Common myeloid progenitor, CD34-positive (primary cell): Measurements from ENCODE around the gene RABGEF1.
"Not testable (repeated sequence)": the region's sequence is repeated elsewhere in the genome, so short reads cannot be mapped to it uniquely, and the experiment has no call there.

Experiments
- CTCF ChIA-PET: fragments of 350-600 bp; sonication (Branson Sonifier 250); formaldehyde crosslinking; loops from one replicate; lab custom pipeline; 2021; ENCODE audit warnings: antibody characterized with exemption; lab: Charles Lee
- POLR2A ChIA-PET: fragments of 350-600 bp; sonication (Branson Sonifier 250); formaldehyde crosslinking; loops from one replicate; lab custom pipeline; 2021; ENCODE audit warnings: antibody characterized with exemption; lab: Charles Lee
- DNase-seq, 3 donors: peaks; one replicate each; pipeline versions ENCODE4 v3.0.0 to v3.0.0-alpha.2; 2013
- H3K27ac ChIP-seq, 2 experiments: 1 replicate in 1 of 2; 2 replicates in 1 of 2; pipeline ENCODE4 v1.7.0; 2013; ENCODE audit warnings: inconsistent platforms in 2 of 2, low read length in 2 of 2, mild to moderate bottlenecking in 2 of 2, low read depth in 1 of 2, moderate library complexity in 1 of 2; ENCODE audit not compliant: severe bottlenecking in 2 of 2, insufficient read depth in 1 of 2, poor library complexity in 1 of 2
- H3K27me3 ChIP-seq, 5 experiments: replicated peaks in 2 of 5; 1 replicate in 3 of 5; 2 replicates in 2 of 5; pipeline versions ENCODE4 v1.6.1 to v1.7.0; 2013; ENCODE audit warnings: low read length in 4 of 5, mild to moderate bottlenecking in 2 of 5, moderate library complexity in 2 of 5, inconsistent platforms in 1 of 5; ENCODE audit not compliant: insufficient read depth in 5 of 5, control insufficient read depth in 4 of 5
- H3K36me3 ChIP-seq, 4 experiments: 1 replicate in 2 of 4; 2 replicates in 2 of 4; pipeline versions ENCODE4 v1.6.1 to v1.7.0; 2013; ENCODE audit warnings: low read length in 3 of 4, control low read depth in 1 of 4, mild to moderate bottlenecking in 1 of 4; ENCODE audit not compliant: control insufficient read depth in 4 of 4, insufficient read depth in 4 of 4
- H3K4me1 ChIP-seq, 4 experiments: 1 replicate in 3 of 4; 2 replicates in 1 of 4; pipeline versions ENCODE4 v1.6.1 to v1.7.1; 2013; ENCODE audit warnings: low read length in 3 of 4, mild to moderate bottlenecking in 3 of 4, control low read depth in 1 of 4, inconsistent platforms in 1 of 4, moderate library complexity in 1 of 4; ENCODE audit not compliant: control insufficient read depth in 4 of 4, insufficient read depth in 4 of 4; ENCODE audit errors: control extremely low read depth in 1 of 4
- H3K4me3 ChIP-seq, 7 experiments: 1 replicate in 4 of 7; 2 replicates in 3 of 7; pipeline versions ENCODE4 v1.5.1 to v1.7.0; 2013; ENCODE audit warnings: mild to moderate bottlenecking in 7 of 7, low read length in 6 of 7, moderate library complexity in 6 of 7, inconsistent platforms in 2 of 7, low read depth in 2 of 7, control low read depth in 1 of 7; ENCODE audit not compliant: insufficient read depth in 4 of 7, control insufficient read depth in 1 of 7; ENCODE audit errors: extremely low read depth in 1 of 7
- H3K9me3 ChIP-seq, 5 experiments: 1 replicate in 4 of 5; 2 replicates in 1 of 5; pipeline versions ENCODE4 v1.6.1 to v1.7.1; 2013; ENCODE audit warnings: low read length in 4 of 5, mild to moderate bottlenecking in 2 of 5, inconsistent platforms in 1 of 5, low read depth in 1 of 5, moderate library complexity in 1 of 5; ENCODE audit not compliant: control insufficient read depth in 4 of 5, insufficient read depth in 2 of 5; ENCODE audit errors: control extremely low read depth in 1 of 5
- WGBS: methylation state at CpG from one replicate; pipeline ENCODE4 v1.1.5; 2013; ENCODE audit not compliant: insufficient coverage; 5-methylcytosine and 5-hydroxymethylcytosine counted together

The RABGEF1 gene

GRCh38 chr7:66776383-66776782 lies 35.9 kb downstream of the RABGEF1 start:
- H3K4me3 ChIP-seq, H3K27me3 ChIP-seq, H3K4me1 ChIP-seq, H3K9me3 ChIP-seq, H3K27ac ChIP-seq, POLR2A ChIA-PET: not testable (repeated sequence)
- DNase-seq, result peak in 2 of 3 donors; percentile 23 to 29
- WGBS, result 100% methylated on average over 4 of the region's 5 CpGs
- peaks cover 10 to 51% (median 28%) of the 10 kb centered on the region in 4 experiments for H3K36me3 ChIP-seq
- CTCF ChIA-PET, result interaction anchor here (1.9 kb wide), 1 partner anchor 10 kb away, joined by 5 read pairs; no protein-coding TSS in a partner anchor

- 100% methylated on average over 1 of the region's 2 CpGs for WGBS
- Histone ChIP-seq H3K27me3 (no peaks in the 10 kb centered on the region), H3K4me3 (no peak overlapping the region), H3K9me3 (no peaks in the 10 kb centered on the region), H3K4me1 (peaks cover 0 to 2% (median 0%) of the 10 kb centered on the region in 4 experiments), H3K27ac (no peak overlapping the region), H3K36me3 (peaks cover 12 to 54% (median 32%) of the 10 kb centered on the region in 4 experiments)
- POLR2A ChIA-PET, result interaction anchor here (0.6 kb wide), 1 partner anchor 9 kb away, joined by 3 read pairs; no protein-coding TSS in a partner anchor
- no peak for DNase-seq
- CTCF ChIA-PET, result interaction anchor here (1.1 kb wide), 2 partner anchors 10 to 40 kb away, joined by 3 read pairs; no protein-coding TSS in a partner anchor
Measured at GRCh38 chr7:66776800-66777442, 36.4 kb downstream of the RABGEF1 start.

- Histone ChIP-seq H3K27ac (no peak overlapping the region), H3K27me3 (no peaks in the 10 kb centered on the region), H3K36me3 (peaks cover 12 to 58% (median 34%) of the 10 kb centered on the region in 4 experiments), H3K9me3 (no peaks in the 10 kb centered on the region), H3K4me1 (peaks cover 0 to 2% (median 0%) of the 10 kb centered on the region in 4 experiments), H3K4me3 (no peak overlapping the region)
- ChIA-PET CTCF (interaction anchor here (1.2 kb wide), 1 partner anchor 221 kb away, joined by 3 read pairs; no protein-coding TSS in a partner anchor), POLR2A (no interaction called here)
- WGBS, result 100% methylated on average over 2 of the region's 4 CpGs
- no peak for DNase-seq
Measured at GRCh38 chr7:66778201-66778600, 37.7 kb downstream of the RABGEF1 start.

- DNase-seq, result no peak
- H3K36me3 ChIP-seq, result peaks cover 9 to 45% (median 27%) of the 10 kb centered on the region in 4 experiments
- H3K27me3 ChIP-seq, result no peaks in the 10 kb centered on the region
- POLR2A ChIA-PET, result interaction anchor here (0.6 kb wide), 1 partner anchor 27 kb away, joined by 4 read pairs; no protein-coding TSS in a partner anchor
- peaks cover 0 to 2% (median 0%) of the 10 kb centered on the region in 4 experiments for H3K4me1 ChIP-seq
- H3K4me3 ChIP-seq, result no peak overlapping the region
- CTCF ChIA-PET, result interaction anchor here (0.8 kb wide), 1 partner anchor 14 kb away, joined by 3 read pairs; no protein-coding TSS in a partner anchor
- H3K27ac ChIP-seq, result no peak overlapping the region
- no peaks in the 10 kb centered on the region for H3K9me3 ChIP-seq
- WGBS, result 75% methylated on average over 1 of the region's 5 CpGs
Measured at GRCh38 chr7:66779669-66780409, 39.3 kb downstream of the RABGEF1 start.

- no peak overlapping the region for H3K4me3 ChIP-seq
- H3K4me1 ChIP-seq, result peaks cover 0 to 2% (median 0%) of the 10 kb centered on the region in 4 experiments
- no peaks in the 10 kb centered on the region for H3K27me3 ChIP-seq
- no peak for DNase-seq
- peaks cover 5 to 43% (median 17%) of the 10 kb centered on the region in 4 experiments for H3K36me3 ChIP-seq
- CTCF ChIA-PET, result no interaction called here
- WGBS, result 95% methylated on average over 6 of the region's 7 CpGs
- POLR2A ChIA-PET, result no interaction called here
- no peaks in the 10 kb centered on the region for H3K9me3 ChIP-seq
- no peak overlapping the region for H3K27ac ChIP-seq
Measured at GRCh38 chr7:66781408-66782090, 41.0 kb downstream of the RABGEF1 start.

GRCh38 chr7:66782875-66783274 lies 42.3 kb downstream of the RABGEF1 start:
- H3K27ac ChIP-seq, H3K4me1 ChIP-seq, DNase-seq, H3K4me3 ChIP-seq, H3K9me3 ChIP-seq, H3K27me3 ChIP-seq, POLR2A ChIA-PET: not testable (repeated sequence)
- H3K36me3 ChIP-seq, result peaks cover 5 to 42% (median 19%) of the 10 kb centered on the region in 4 experiments
- CTCF ChIA-PET, result interaction anchor here (1.0 kb wide), 1 partner anchor 9 kb away, joined by 3 read pairs; no protein-coding TSS in a partner anchor
- no CpG with 5 or more reads among the region's 3 CpGs for WGBS
